Gastrocnemius medialis (tissue), 4 donors: ENCODE measurements around the gene NFATC4. TPM values are rescaled to one million over a fixed set of nuclear protein-coding genes. Genes with fewer than 3 reads are reported as not detected.

Experiments
- ATAC-seq, 2 donors: fragments of 150-250 bp; one replicate each; pipeline ENCODE4 v1.9.1; 2016
- DNase-seq, 2 donors: peaks; one replicate each; pipeline ENCODE4 v3.0.0-alpha.2; 2019
- H3K27ac ChIP-seq, 4 donors: fragments of 200-600 bp; sonication (generic); 1 replicate in 1 of 4; 2 replicates in 3 of 4; pipeline ENCODE4 v1.5.1; 2016 to 2018; ENCODE audit warnings: mild to moderate bottlenecking in 2 of 4, moderate library complexity in 1 of 4
- H3K27me3 ChIP-seq, 3 donors: fragments of 200-600 bp; sonication (generic) in 2 of 3; 1 replicate in 1 of 3; 2 replicates in 2 of 3; pipeline versions ENCODE4 v1.5.1 to v1.6.0; 2016 to 2019; ENCODE audit warnings: mild to moderate bottlenecking in 1 of 3, moderate library complexity in 1 of 3
- H3K36me3 ChIP-seq, 2 donors: fragments of 200-600 bp; sonication (generic) in 1 of 2; one replicate each; pipeline ENCODE4 v1.5.1; 2017 to 2018
- H3K4me1 ChIP-seq, 2 donors: fragments of 200-600 bp; sonication (generic) in 1 of 2; one replicate each; pipeline ENCODE4 v1.5.1; 2016 to 2017; ENCODE audit warnings: mild to moderate bottlenecking in 2 of 2
- H3K4me3 ChIP-seq, 4 donors: fragments of 200-600 bp; sonication (generic) in 3 of 4; 1 replicate in 1 of 4; 2 replicates in 3 of 4; pipeline ENCODE4 v1.5.1; 2016 to 2019; ENCODE audit warnings: mild to moderate bottlenecking in 2 of 4
- H3K9me3 ChIP-seq, 3 donors: fragments of 200-600 bp; sonication (generic) in 2 of 3; 1 replicate in 1 of 3; 2 replicates in 2 of 3; pipeline ENCODE4 v1.5.1; 2016 to 2019
- POLR2A ChIP-seq, 2 donors: fragments of 450-650 bp; IDR thresholded peaks; one replicate each; pipeline ENCODE4 v1.6.1; 2017; ENCODE audit warnings: antibody characterized with exemption in 2 of 2, mild to moderate bottlenecking in 2 of 2, moderate library complexity in 2 of 2
- in situ Hi-C, 4 donors: fragments of 200-750 bp; cut with MboI; loops; one replicate each; pipeline versions ENCODE4 v1.15.0 to v1.8.0; 2017; ENCODE audit warnings: low sequenced_read_pairs in 4 of 4
- intact Hi-C: fragments of 100-400 bp; cut with DNase I; formaldehyde crosslinking; loops from one replicate; pipeline ENCODE4 v1.15.1; 2023; ENCODE audit warnings: low total_unique reads
- total RNA-seq, 4 donors: library from RNA; depleted of rRNA; stranded (reverse); fragments of >200 nt; gene quantifications; one replicate each; pipeline versions ENCODE4 v1.1.0 to v1.2.3, GENCODE V29; 2016
- TF ChIP-seq, protein P1 (sequence below), 5 experiments: fragments of 450-650 bp in 3 of 5; fragments of 200-600 bp in 2 of 5; sonication (generic) in 2 of 5; IDR thresholded peaks in 4 of 5; conservative IDR thresholded peaks in 1 of 5; 1 replicate in 4 of 5; 2 replicates in 1 of 5; pipeline ENCODE4 v1.5.1; 2016 to 2019; ENCODE audit warnings: antibody characterized with exemption in 5 of 5, mild to moderate bottlenecking in 3 of 5, moderate library complexity in 3 of 5

Gene NFATC4
- total RNA-seq, 4 donors from 2014 or later, result 4.6 to 13.2 (median 7.5) TPM

DNA sequence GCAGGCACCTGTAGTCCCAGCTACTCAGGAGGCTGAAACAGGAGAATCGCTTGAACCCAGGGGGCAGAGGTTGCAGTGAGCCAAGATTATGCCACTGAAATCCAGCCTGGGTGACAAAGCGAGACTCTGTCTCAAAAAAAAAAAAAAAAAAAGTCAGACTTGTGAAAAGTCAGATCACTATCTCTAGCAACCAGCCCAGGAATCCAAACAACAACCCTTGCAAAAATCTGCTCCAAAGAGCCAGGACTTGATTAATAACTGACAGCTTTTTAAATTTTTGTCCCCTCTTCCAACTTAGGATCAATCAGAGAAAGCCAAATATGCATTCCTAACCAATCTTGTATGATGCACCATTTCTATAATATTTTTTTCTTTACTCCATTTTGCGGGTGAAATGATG lies 7.7 kb upstream of the NFATC4 start:
- no peak for TF ChIP-seq POLR2A (IDR thresholded peaks at IDR 0.05)
- TF ChIP-seq, protein P1, sequence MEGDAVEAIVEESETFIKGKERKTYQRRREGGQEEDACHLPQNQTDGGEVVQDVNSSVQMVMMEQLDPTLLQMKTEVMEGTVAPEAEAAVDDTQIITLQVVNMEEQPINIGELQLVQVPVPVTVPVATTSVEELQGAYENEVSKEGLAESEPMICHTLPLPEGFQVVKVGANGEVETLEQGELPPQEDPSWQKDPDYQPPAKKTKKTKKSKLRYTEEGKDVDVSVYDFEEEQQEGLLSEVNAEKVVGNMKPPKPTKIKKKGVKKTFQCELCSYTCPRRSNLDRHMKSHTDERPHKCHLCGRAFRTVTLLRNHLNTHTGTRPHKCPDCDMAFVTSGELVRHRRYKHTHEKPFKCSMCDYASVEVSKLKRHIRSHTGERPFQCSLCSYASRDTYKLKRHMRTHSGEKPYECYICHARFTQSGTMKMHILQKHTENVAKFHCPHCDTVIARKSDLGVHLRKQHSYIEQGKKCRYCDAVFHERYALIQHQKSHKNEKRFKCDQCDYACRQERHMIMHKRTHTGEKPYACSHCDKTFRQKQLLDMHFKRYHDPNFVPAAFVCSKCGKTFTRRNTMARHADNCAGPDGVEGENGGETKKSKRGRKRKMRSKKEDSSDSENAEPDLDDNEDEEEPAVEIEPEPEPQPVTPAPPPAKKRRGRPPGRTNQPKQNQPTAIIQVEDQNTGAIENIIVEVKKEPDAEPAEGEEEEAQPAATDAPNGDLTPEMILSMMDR (IDR thresholded peaks at IDR 0.05 in 4 of 5, conservative IDR thresholded peaks at IDR 0.05 in 1 of 5), result no peak
- Histone ChIP-seq H3K36me3 (no peaks in the 10 kb centered on the region), H3K27ac (no peak overlapping the region), H3K9me3 (no peaks in the 10 kb centered on the region), H3K4me3 (no peak overlapping the region), H3K4me1 (peaks cover 3 to 4% of the 10 kb centered on the region in 2 donors), H3K27me3 (peaks cover 5 to 6% (median 5%) of the 10 kb centered on the region in 3 donors)
- intact Hi-C loops, result no loop called here
- no peak for ATAC-seq
- in situ Hi-C loops, result no loop called here
- DNase-seq, result no peak

DNA sequence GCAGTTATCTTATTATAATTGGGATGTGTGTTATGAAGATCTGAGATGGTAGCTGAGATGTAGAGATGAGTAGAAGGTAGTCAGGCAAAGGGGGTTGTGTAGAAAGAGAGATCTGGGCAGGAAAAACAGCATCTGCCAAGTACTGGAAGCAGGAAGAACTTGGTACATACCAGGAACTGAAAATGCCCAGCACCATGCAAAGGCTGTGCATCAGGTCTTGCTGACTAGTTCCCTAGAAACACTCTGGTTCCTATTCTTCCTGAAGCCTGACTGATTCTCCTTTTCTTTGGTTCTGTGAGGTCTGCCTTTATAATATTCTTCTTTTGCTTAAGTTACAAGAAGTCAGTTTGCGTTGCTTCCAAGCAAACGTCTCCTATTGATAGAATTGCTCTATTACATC lies 6.7 kb upstream of the NFATC4 start:
- intact Hi-C loops, result no loop called here
- in situ Hi-C loops, result no loop called here
- H3K4me1 ChIP-seq, result peaks cover 4 to 5% of the 10 kb centered on the region in 2 donors
- DNase-seq (no peak), ATAC-seq (no peak)
- H3K27ac ChIP-seq, result no peak overlapping the region
- TF ChIP-seq POLR2A (IDR thresholded peaks at IDR 0.05), result no peak
- TF ChIP-seq, protein P1 (IDR thresholded peaks at IDR 0.05 in 4 of 5, conservative IDR thresholded peaks at IDR 0.05 in 1 of 5), result no peak
- H3K4me3 ChIP-seq, result no peak overlapping the region
- H3K9me3 ChIP-seq, result no peaks in the 10 kb centered on the region
- peaks cover 15 to 16% (median 15%) of the 10 kb centered on the region in 3 donors for H3K27me3 ChIP-seq
- H3K36me3 ChIP-seq, result no peaks in the 10 kb centered on the region

DNA sequence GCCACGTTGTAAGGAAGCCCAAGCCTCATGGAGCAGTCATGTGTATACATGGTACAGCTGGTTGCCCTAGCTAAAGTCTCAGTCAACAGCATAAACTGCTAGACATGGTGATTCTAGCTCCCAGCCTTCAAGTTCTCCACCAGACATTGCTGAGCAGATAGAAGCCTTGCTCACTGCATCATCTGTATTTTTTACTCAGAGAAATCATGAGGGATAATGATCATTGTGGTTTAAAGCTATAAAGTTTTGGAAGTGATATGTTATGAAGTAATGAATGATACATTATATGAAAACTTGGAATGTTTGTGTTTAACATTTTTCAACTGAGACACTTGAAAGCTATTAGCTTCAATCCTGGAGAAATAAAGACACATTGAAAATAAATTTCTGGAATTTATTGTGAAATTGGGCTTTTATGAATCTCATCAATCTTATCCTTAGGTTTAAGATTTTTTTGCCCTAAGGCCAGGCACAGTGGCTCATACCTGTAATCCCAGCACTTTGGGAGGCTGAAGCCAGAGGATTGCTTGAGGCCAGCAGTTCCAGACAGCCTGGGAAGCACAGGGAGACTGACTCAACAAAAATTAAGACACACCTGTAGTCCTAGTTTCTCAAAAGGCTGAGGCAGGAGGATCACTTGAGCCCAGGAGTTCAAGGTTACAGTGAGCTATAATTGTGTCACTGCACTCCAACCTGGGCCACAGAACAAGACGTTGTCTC lies 5.6 kb upstream of the NFATC4 start:
- in situ Hi-C loops (no loop called here), intact Hi-C loops (no loop called here)
- Histone ChIP-seq H3K4me3 (no peak overlapping the region), H3K27ac (no peak overlapping the region), H3K36me3 (no peaks in the 10 kb centered on the region), H3K27me3 (peaks cover 21 to 27% (median 26%) of the 10 kb centered on the region in 3 donors), H3K9me3 (no peaks in the 10 kb centered on the region), H3K4me1 (peaks cover 4 to 6% of the 10 kb centered on the region in 2 donors)
- no peak for DNase-seq
- no peak for ATAC-seq
- TF ChIP-seq, protein P1 (IDR thresholded peaks at IDR 0.05 in 4 of 5, conservative IDR thresholded peaks at IDR 0.05 in 1 of 5), result no peak
- no peak for TF ChIP-seq POLR2A (IDR thresholded peaks at IDR 0.05)

DNA sequence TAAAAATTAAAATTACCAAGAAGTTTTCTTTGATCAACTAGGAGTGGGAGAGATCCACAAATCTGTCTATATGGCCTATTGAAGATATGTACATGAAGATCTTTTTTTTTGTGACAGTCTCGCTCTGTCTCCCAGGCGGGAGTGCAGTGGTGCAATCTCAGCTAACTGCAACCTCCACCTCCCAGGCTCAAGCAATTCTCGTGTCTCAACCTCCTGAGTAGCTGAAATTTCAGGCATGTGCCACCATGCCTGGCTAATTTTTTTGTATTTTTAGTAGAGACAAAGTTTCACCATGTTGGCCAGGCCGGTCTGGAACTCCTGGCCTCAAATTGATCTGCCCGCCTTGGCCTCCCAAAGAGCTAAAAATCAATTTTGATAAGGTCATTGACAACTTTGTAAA lies 4.6 kb upstream of the NFATC4 start:
- peaks cover 29 to 37% (median 32%) of the 10 kb centered on the region in 3 donors for H3K27me3 ChIP-seq
- in situ Hi-C loops, result no loop called here
- H3K4me1 ChIP-seq, result peaks cover 8 to 10% of the 10 kb centered on the region in 2 donors
- H3K4me3 ChIP-seq, result no peak overlapping the region
- DNase-seq (no peak), ATAC-seq (no peak)
- H3K9me3 ChIP-seq, result no peaks in the 10 kb centered on the region
- TF ChIP-seq, protein P1 (IDR thresholded peaks at IDR 0.05 in 4 of 5, conservative IDR thresholded peaks at IDR 0.05 in 1 of 5), result no peak
- TF ChIP-seq POLR2A (IDR thresholded peaks at IDR 0.05), result no peak
- H3K36me3 ChIP-seq, result no peaks in the 10 kb centered on the region
- intact Hi-C loops, result no loop called here
- no peak overlapping the region for H3K27ac ChIP-seq
